H4 (cell line): ENCODE measurements around the gene POLN. TPM values are rescaled to one million over a fixed set of nuclear protein-coding genes. Genes with fewer than 3 reads are reported as not detected.
"Not testable (repeated sequence)": the region's sequence is repeated elsewhere in the genome, so short reads cannot be mapped to it uniquely, and the experiment has no call there.

Experiments
- DNase-seq: peaks from one replicate; pipeline ENCODE4 v3.0.0-alpha.2; 2015; ENCODE audit warnings: low spot score
- total RNA-seq: library from RNA; depleted of rRNA; stranded (reverse); fragments of >200 nt; shearing (Covaris generic); gene quantifications from 2 replicates; pipeline ENCODE4 v1.2.3, GENCODE V29; 2014; rRNA removed

POLN gene
- total RNA-seq, 1 experiment from 2014 or later, result 1.8 TPM

DNA sequence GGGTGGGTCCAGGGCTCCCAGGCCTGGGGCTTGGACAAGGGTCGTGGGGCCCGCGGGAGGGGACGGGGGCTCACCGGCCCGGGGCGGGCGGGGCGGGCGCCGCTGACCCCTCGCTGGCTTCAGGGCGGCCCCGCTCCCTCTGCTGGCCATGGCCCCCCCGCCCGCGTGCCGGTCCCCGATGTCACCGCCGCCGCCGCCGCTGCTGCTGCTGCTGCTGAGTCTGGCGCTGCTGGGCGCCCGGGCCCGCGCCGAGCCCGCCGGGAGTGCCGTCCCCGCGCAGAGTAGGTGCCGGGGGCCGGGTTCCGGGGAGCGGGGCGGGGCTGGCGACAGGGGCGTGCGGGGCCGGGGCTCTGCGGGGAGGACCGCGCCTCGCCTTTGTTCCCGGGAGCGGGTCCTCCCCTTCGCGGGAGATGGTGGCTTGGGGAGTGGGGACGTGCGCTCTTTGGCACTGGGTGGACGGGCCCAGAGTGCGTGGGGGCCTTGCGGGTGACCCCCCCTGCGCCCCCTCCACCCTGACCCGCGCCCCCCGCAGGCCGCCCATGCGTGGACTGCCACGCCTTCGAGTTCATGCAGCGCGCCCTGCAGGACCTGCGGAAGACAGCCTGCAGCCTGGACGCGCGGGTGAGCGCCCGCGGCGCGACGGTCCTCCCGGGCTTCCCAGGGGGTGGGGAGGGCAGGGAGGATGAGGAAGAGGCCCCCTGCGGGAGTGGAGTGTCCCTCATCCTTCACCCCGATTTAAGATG lies 199.5 kb downstream of the POLN start:
- DNase-seq, result no peak

DNA sequence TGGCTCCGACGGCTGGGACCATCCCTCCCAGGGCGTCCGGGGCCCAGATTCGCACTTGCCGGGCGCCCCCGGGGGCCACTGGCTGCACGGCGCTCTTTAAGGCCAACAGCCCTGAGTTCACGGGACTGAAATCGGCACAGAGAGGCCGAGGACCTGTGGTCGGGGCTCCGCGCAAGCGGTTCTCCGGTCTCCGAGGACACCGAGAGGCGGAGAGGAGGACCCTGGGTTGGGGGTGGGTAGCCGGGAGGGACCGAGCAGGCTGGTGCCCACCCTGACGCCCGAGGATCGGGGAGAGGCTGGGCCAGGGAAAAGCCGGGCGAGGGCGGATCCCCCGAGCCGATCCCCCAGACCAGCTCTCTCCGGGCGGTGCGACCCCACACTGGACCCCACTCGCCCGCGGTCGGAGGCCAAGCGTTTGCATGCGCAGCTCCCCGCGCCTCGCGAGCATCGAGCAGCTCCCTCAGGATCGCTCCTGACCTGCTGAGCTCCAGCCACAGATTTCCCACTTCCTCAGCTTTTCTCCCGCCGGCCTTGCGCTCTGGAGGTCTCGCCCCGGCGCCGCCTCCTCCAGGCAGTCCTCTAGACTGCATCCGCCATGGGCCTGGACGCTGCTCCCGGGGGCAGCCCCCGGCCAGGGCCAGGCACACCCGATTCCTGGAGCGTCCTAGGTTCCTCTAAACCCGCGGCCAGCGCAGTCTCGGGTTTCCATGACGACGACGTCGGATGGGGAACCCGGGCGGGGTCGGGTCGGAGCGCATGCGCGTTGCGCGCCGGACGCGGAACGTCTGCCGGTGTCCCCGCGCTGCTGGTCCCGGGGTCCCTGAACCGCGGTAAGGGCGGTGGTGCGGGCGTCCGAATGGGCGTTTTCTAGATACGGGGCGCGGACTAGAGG lies 200.4 kb downstream of the POLN start:
- DNase-seq, result peak; percentile 78

DNA sequence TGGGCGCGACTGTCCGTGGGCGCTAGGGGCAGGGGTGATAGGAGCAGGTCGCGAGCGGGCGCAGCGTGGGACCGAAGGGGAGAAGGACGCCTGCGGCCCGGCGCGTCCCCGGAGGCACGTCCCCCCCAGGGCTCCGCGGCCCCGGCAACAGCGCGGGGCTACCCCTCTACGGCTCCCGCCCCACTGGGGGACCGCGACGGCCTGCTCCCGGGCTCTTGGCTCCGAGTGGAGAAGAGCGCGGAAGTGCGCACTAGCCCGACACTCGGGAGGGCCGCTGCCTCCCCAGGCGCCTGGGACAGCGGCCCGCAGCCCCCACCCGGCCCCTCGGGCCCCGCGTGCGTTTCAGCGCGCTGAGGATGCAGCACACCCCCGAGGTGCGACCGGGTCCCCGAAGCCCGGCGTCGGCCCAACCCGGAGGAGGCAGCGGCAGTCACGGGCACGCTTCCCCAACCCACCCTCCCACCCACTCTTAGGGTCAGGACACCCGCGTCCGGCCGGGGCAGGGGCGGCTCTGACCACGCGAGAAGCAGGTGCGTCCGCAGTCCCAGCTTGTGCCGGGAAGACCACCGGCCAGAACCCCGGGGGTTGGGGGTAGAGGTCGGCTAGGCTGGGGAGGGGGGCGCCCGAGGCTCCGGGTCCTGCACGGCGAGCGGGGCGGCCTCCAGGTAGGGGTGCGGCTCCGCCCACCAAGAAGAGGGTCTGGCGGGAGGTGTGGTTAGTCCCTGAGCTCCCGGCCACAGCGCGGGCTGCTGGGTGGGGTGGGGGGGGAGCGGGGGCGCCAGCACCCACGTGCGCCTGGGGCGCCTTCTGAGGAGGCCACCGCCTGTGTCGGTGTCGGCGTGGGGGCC lies 201.3 kb downstream of the POLN start:
- no peak for DNase-seq

DNA sequence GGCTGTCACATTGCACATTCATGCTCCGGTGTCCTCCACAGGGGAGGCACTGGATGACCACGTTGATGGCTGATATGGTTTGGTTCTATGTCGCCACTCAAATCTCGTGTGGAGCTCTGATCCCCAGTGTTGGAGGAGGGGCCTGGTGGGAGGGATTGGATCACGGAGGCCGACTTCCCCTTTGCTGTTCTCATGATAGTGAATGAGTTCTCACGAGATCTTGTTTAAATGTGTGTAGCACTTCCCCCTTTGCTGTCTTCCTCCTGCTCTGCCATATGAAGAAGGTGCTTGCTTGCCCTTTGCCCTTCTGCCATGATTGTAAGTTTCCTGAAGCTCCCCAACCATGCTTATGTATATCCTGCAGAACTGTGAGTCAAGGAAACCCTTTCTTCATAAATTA lies 205.1 kb downstream of the POLN start:
- no peak for DNase-seq

DNA sequence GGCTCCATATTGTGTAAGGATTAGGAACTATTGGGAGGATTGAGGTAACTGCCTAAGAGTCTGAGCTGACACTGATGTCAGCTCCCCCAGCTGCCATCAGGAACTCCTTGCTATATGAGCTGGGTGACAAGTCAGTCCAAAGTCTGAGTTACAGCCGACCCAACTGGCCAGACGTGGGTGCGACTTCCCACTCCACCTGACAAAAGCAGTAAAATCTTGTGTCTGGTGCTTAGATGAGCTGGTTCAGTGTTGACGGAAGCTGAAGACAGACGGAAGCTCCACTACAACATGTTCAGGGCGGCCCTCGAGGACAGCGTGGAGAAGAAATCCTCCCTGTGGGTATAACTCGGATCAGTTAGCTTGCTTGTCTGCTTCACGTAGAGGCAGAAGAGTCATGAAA lies 205.6 kb downstream of the POLN start:
- DNase-seq, result no peak

DNA sequence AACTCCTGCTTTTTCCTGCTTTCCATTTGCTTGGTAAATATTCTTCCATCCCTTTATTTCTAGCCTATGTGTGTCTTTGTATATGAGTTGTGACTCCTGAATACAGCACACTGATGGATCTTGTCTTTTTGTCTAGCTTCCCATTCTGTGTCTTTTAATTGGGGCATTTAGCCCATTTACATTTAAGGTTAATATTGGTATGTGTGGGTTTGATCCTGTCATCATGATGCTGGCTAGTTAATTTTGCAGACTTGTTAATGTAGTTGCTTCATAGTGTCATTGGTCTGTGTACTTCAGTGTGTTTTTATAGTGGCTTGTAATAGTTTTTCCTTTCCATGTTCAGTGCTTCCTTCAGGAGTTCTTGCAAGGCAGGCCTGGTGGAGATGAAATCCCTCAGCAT lies 210.8 kb downstream of the POLN start:
- DNase-seq, result not testable (repeated sequence)

DNA sequence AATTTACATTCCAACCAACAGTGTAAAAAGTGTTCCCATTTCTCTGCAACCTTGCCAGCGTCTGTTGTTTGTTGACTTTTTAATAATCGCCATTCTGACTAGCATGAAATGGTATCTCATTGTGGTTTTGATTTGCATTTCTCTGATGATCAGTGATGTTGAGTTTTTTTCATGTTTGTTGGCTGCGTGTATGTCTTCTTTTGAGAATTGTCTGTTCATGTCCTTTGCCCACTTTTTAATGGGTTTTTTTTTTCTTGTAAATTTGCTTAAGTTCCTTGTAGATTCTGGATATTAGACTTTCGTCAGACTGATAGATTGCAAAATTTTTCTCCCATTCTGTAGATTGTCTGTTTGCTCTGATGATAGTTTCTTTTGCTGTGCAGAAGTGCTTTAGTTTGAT lies 214.8 kb downstream of the POLN start:
- DNase-seq, result not testable (repeated sequence)

DNA sequence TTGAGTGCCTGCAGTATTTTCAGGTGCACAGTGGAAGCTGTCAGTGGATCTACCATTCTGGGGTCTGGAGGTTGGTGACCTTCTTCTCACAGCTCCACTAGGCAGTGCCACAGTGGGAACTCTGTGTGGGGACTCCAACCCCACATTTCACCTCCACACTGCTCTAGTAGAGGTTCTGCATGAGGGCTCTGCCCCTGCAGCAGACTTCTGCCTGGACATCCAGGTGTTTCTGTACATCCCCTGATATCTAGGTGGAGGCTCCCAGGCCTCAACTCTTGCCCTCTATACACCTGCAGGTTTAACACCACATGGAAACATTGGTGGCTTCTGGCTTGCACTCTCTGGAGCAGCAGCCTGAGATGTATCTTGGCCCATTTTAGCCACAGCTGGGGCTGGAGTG lies 216.1 kb downstream of the POLN start:
- no peak for DNase-seq

DNA sequence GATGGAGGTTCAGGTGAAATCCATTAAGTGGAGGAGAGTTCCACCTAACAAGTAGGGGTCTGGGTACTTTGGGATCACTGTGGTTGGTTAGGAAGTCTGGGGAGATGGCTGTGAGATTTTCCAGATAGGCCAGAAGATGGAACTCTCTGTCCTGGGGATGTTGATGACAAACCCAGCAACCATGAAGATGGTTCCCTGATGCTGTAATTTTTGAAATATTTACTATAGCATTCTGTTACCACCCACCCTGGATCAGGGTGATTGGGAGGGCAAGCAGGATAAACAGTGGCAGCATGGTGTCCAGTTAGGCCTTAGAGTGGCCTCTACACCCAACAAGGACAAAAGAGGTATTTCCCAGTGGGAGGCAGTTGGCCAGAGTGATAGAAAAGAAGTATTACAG lies 217.2 kb downstream of the POLN start:
- no peak for DNase-seq

Other genes starting within 250 kb of the POLN start
- 17.9 and 22.0 TPM in 2 replicates for gene NELFA, start 233.1 kb downstream of the POLN start, total RNA-seq
- 0.45 and 0.58 TPM in 2 replicates for gene NAT8L, start 182.8 kb downstream of the POLN start, total RNA-seq
- 7.6 and 11.0 TPM in 2 replicates for gene HAUS3, start within 50 bp of the POLN start, total RNA-seq
- gene MXD4, start 20.0 kb upstream of the POLN start, total RNA-seq, result 22.1 and 22.9 TPM in 2 replicates
- 1.9 and 2.7 TPM in 2 replicates for gene ZFYVE28, start 176.5 kb upstream of the POLN start, total RNA-seq
- gene CFAP99, start 176.8 kb upstream of the POLN start, total RNA-seq, result not detected in 2 replicates
- gene RNF4, start 227.0 kb upstream of the POLN start, total RNA-seq, result 72.9 and 126 TPM in 2 replicates